HepG2 (cell line): ENCODE data around the gene DYNC2H1. TPM values are rescaled to one million over a fixed set of nuclear protein-coding genes. Genes with fewer than 3 reads are reported as not detected.

Source experiments
- ATAC-seq: fragments of 200-7000 bp; cut with Tn5 transposase; 3 replicates; pipeline ENCODE4 v1.9.1; 2020; ENCODE audit warnings: mild to moderate bottlenecking, moderate library complexity
- BruUV-seq: library from RNA; stranded (reverse); fragments of 400-500 nt; replicated peaks from 2 replicates; lab custom pipeline; 2021; lab: Mats Ljungman, UMichigan
- CTCF ChIA-PET: fragments of 300-600 bp; formaldehyde crosslinking; extraction: SDS; loops from one replicate; lab custom pipeline; 2021; ENCODE audit warnings: low total read pairs, inconsistent platforms, low intra/inter-chr PET ratio; lab: Yijun Ruan, JAX
- POLR2A ChIA-PET: fragments of 350-600 bp; sonication (Branson Sonifier 250); formaldehyde crosslinking; loops from one replicate; lab custom pipeline; 2020; ENCODE audit warnings: antibody characterized with exemption, inconsistent platforms; lab: Yijun Ruan, JAX
- DNase-seq: peaks from one replicate; pipeline ENCODE4 v3.0.0-alpha.2; 2015; ENCODE audit warnings: low spot score
- FAIRE-seq: peaks from 3 replicates; lab custom pipeline; 2011; peaks lifted over from hg19 to GRCh38; lab: Jason Lieb, UNC
- H2AFZ ChIP-seq: one replicate; pipeline ENCODE4 v1.6.1; 2011; ENCODE audit warnings: low read length, inconsistent platforms
- H3K27ac ChIP-seq: fragments of 300-600 bp; 3 replicates; pipeline ENCODE4 v1.8.0; 2011; ENCODE audit warnings: mixed run types, mild to moderate bottlenecking, mixed read lengths, low read length, inconsistent platforms; ENCODE audit not compliant: insufficient read depth; ENCODE audit errors: extremely low read length
- H3K27me3 ChIP-seq, 2 experiments: fragments of 200-600 bp in 1 of 2; 2 replicates in 1 of 2; 3 replicates in 1 of 2; pipeline versions ENCODE4 v1.6.0 to v1.8.0; 2011; ENCODE audit warnings: low read length in 2 of 2, mild to moderate bottlenecking in 2 of 2, moderate library complexity in 2 of 2, inconsistent platforms in 1 of 2; ENCODE audit not compliant: insufficient read depth in 2 of 2, control insufficient read depth in 1 of 2
- H3K36me3 ChIP-seq, 2 experiments: fragments of 200-600 bp in 1 of 2; replicated peaks in 1 of 2; 2 replicates in 1 of 2; 3 replicates in 1 of 2; pipeline versions ENCODE4 v1.5.1 to v1.8.0; 2011; ENCODE audit warnings: low read length in 2 of 2, inconsistent platforms in 1 of 2; ENCODE audit not compliant: insufficient read depth in 2 of 2, control insufficient read depth in 1 of 2
- H3K4me1 ChIP-seq: 2 replicates; pipeline ENCODE4 v1.5.1; 2012; ENCODE audit warnings: low read length, inconsistent platforms; ENCODE audit not compliant: insufficient read depth
- H3K4me2 ChIP-seq: 2 replicates; pipeline ENCODE4 v1.6.0; 2011; ENCODE audit warnings: low read depth, low read length, inconsistent platforms
- H3K4me3 ChIP-seq, 3 experiments: fragments of 200-600 bp in 1 of 3; sonication (generic), shearing (Covaris generic) in 1 of 3; replicated peaks in 1 of 3; 2 replicates each; pipeline ENCODE4 v1.5.1; 2011 to 2016; ENCODE audit warnings: low read length in 3 of 3, inconsistent platforms in 2 of 3, low read depth in 2 of 3, mild to moderate bottlenecking in 2 of 3, control low read depth in 1 of 3, mixed read lengths in 1 of 3; ENCODE audit not compliant: insufficient read depth in 1 of 3
- H3K79me2 ChIP-seq: one replicate; pipeline ENCODE4 v1.6.1; 2011; ENCODE audit warnings: low read length, inconsistent platforms; ENCODE audit not compliant: insufficient read depth
- H3K9ac ChIP-seq: 2 replicates; pipeline ENCODE4 v1.6.0; 2011; ENCODE audit warnings: mild to moderate bottlenecking, low read depth, low read length, inconsistent platforms; ENCODE audit not compliant: insufficient read depth
- H3K9me3 ChIP-seq: 2 replicates; pipeline ENCODE4 v1.5.1; 2012; ENCODE audit warnings: mild to moderate bottlenecking, low read length
- H4K20me1 ChIP-seq: 2 replicates; pipeline ENCODE4 v1.6.0; 2011; ENCODE audit warnings: inconsistent platforms, mild to moderate bottlenecking, low read length, moderate library complexity; ENCODE audit not compliant: insufficient read depth
- CSRNP2 ChIP-seq: sonication (generic); formaldehyde crosslinking; conservative IDR thresholded peaks from 2 replicates; pipeline ENCODE4 v1.8.0; 2022; ENCODE audit warnings: low read depth, missing genetic modification reagents
- GATAD2A ChIP-seq: IDR thresholded peaks from 2 replicates; pipeline ENCODE4 v1.6.1; 2016
- HHEX ChIP-seq: IDR thresholded peaks from 2 replicates; pipeline ENCODE4 v1.6.1; 2016; ENCODE audit warnings: control low read depth
- HOXA5 ChIP-seq: sonication (generic); formaldehyde crosslinking; IDR thresholded peaks from 2 replicates; pipeline ENCODE4 v1.4.0; 2020; ENCODE audit warnings: missing genetic modification reagents
- KLF9 ChIP-seq: IDR thresholded peaks from 2 replicates; pipeline ENCODE4 v1.6.1; 2016; ENCODE audit warnings: low read depth
- MXD1 ChIP-seq: sonication (generic); formaldehyde crosslinking; IDR thresholded peaks from 2 replicates; pipeline ENCODE4 v1.4.0; 2020; ENCODE audit warnings: mild to moderate bottlenecking, missing genetic modification reagents
- MYPOP ChIP-seq: sonication (generic); formaldehyde crosslinking; IDR thresholded peaks from 2 replicates; pipeline ENCODE4 v1.8.1; 2023; ENCODE audit warnings: mild to moderate bottlenecking, moderate library complexity, missing genetic modification reagents
- NR1H2 ChIP-seq: sonication (generic); formaldehyde crosslinking; IDR thresholded peaks from 2 replicates; pipeline ENCODE4 v1.8.1; 2022; ENCODE audit warnings: low read depth, missing genetic modification reagents, borderline replicate concordance
- PRDM10 ChIP-seq: sonication (generic); formaldehyde crosslinking; IDR thresholded peaks from 2 replicates; pipeline ENCODE4 v1.4.0; 2020; ENCODE audit warnings: low read depth, missing genetic modification reagents
- RFX5 ChIP-seq: IDR thresholded peaks from 2 replicates; pipeline ENCODE4 v1.6.1; 2011; ENCODE audit warnings: low read depth, low read length, improper control_type of control experiment
- SNRNP70 ChIP-seq: fragments of 200-400 bp; formaldehyde crosslinking; IDR thresholded peaks from 2 replicates; pipeline ENCODE4 v1.6.1; 2017; ENCODE audit warnings: mild to moderate bottlenecking, low read depth, low read length, moderate library complexity
- THAP8 ChIP-seq: sonication (generic); formaldehyde crosslinking; IDR thresholded peaks from 2 replicates; pipeline ENCODE4 v1.5.1; 2020; ENCODE audit warnings: missing genetic modification reagents, mild to moderate bottlenecking, borderline replicate concordance
- ZFP90 ChIP-seq: sonication (generic); formaldehyde crosslinking; IDR thresholded peaks from 2 replicates; pipeline ENCODE4 v1.8.0; 2022; ENCODE audit warnings: missing genetic modification reagents, mild to moderate bottlenecking, inconsistent platforms, borderline replicate concordance
- ZNF101 ChIP-seq: sonication (generic); formaldehyde crosslinking; IDR thresholded peaks from 2 replicates; pipeline ENCODE4 v1.4.0; 2020; ENCODE audit warnings: mild to moderate bottlenecking, low read depth, missing genetic modification reagents, borderline replicate concordance
- ZNF451 ChIP-seq: sonication (generic); formaldehyde crosslinking; IDR thresholded peaks from 2 replicates; pipeline ENCODE4 v1.5.0; 2020; ENCODE audit warnings: mild to moderate bottlenecking, missing genetic modification reagents
- ZNF501 ChIP-seq: sonication (generic); formaldehyde crosslinking; IDR thresholded peaks from 2 replicates; pipeline ENCODE4 v1.5.1; 2020; ENCODE audit warnings: mild to moderate bottlenecking, moderate library complexity, missing genetic modification reagents
- ZNF704 ChIP-seq: sonication (generic); formaldehyde crosslinking; IDR thresholded peaks from 2 replicates; pipeline ENCODE4 v1.8.1; 2023; ENCODE audit warnings: mild to moderate bottlenecking, inconsistent platforms, moderate library complexity, missing genetic modification reagents, borderline replicate concordance
- ZNF776 ChIP-seq: sonication (generic); formaldehyde crosslinking; IDR thresholded peaks from 2 replicates; pipeline ENCODE4 v1.4.0; 2020; ENCODE audit warnings: mild to moderate bottlenecking, missing genetic modification reagents
- in situ Hi-C: cut with HindIII; loops from 2 replicates; pipeline ENCODE4 v1.10.0; 2017; ENCODE audit warnings: low pct_unique_long_range_greater_than_20kb; ENCODE audit not compliant: extremely low pct_ligation_motif_present
- intact Hi-C: fragments of 100-400 bp; cut with micrococcal nuclease; formaldehyde crosslinking; loops from one replicate; pipeline ENCODE4 v1.10.0; 2022; ENCODE audit not compliant: unreplicated experiment
- polyA plus RNA-seq, 8 experiments: library from polyadenylated mRNA; depleted of rRNA in 3 of 8; stranded (reverse) in 7 of 8; unstranded in 1 of 8; fragments of >200 nt; fragmentation: Illumina TruSeq in 4 of 8; extraction: Trizol in 4 of 8; gene quantifications; 2 replicates each; pipeline versions ENCODE4 v1.2.1 to v1.2.3, GENCODE V29; 2011 to 2016; ENCODE audit warnings: low read depth in 4 of 8, missing spikeins in 1 of 8, mixed read lengths in 1 of 8; ENCODE audit not compliant: insufficient read depth in 1 of 8
- total RNA-seq, 5 experiments: library from RNA; depleted of rRNA; stranded (reverse); fragments of >200 nt; fragmentation: Illumina TruSeq; extraction: Trizol; gene quantifications; 2 replicates each; pipeline ENCODE4 v1.2.3, GENCODE V29; 2016; ENCODE audit warnings: low read depth in 1 of 5

DYNC2H1 gene
- total and polyA plus RNA-seq, 2 of the 13 experiments (the other 11 are each of a cell fraction or from before 2014, with no cell fraction given), result 0.49 to 0.66 TPM

- H3K27me3 ChIP-seq, result no peaks in the 10 kb centered on the region; a peak in 1 of 5 replicates
- H3K9ac ChIP-seq, result no peak overlapping the region
- ATAC-seq (no peak), FAIRE-seq (no peak), DNase-seq (no peak)
- in situ Hi-C loops, result no loop called here
- H3K9me3 ChIP-seq, result no peaks in the 10 kb centered on the region
- ChIA-PET CTCF (no interaction called here), POLR2A (no interaction called here)
- H3K79me2 ChIP-seq, result no peaks in the 10 kb centered on the region
- H2AFZ ChIP-seq, result no peak overlapping the region
- H3K4me3 ChIP-seq, result no peak overlapping the region
- no peak overlapping the region for H3K4me2 ChIP-seq
- intact Hi-C loops, result no loop called here
- no peaks in the 10 kb centered on the region for H3K4me1 ChIP-seq
- no peak overlapping the region for H3K27ac ChIP-seq
- no peaks in the 10 kb centered on the region for H3K36me3 ChIP-seq
- no TSS peak for BruUV-seq
- no peaks in the 10 kb centered on the region for H4K20me1 ChIP-seq
- TF ChIP-seq HHEX (CRISPR knock-in tag) (no peak), ZNF101 (CRISPR knock-in tag) (no peak), ZNF451 (CRISPR knock-in tag) (no peak), SNRNP70 (no peak), ZNF501 (CRISPR knock-in tag) (no peak), KLF9 (CRISPR knock-in tag) (no peak), ZNF704 (CRISPR knock-in tag) (no peak), ZFP90 (CRISPR knock-in tag) (no peak), MXD1 (no peak), MYPOP (CRISPR knock-in tag) (no peak), ZNF776 (CRISPR knock-in tag) (no peak), GATAD2A (CRISPR knock-in tag) (no peak), RFX5 (no peak), NR1H2 (CRISPR knock-in tag) (no peak), HOXA5 (CRISPR knock-in tag) (no peak), CSRNP2 (CRISPR knock-in tag) (no peak), THAP8 (no peak), PRDM10 (no peak)
These were observed 308.8 kb downstream of the DYNC2H1 start for GRCh38 chr11:103418014-103418413.
